K562 (cell line): ENCODE measurements around the gene NET1. TPM values are rescaled to one million over a fixed set of nuclear protein-coding genes. Genes with fewer than 3 reads are reported as not detected.

ENCODE experiments used
- BHLHE40 ChIP-seq: IDR thresholded peaks from 2 replicates; pipeline ENCODE4 v1.6.1; 2011; ENCODE audit warnings: low read length, improper control_type of control experiment
- CBX8 ChIP-seq: fragments of 200-600 bp; sonication (generic); IDR thresholded peaks from 2 replicates; pipeline ENCODE4 v1.6.1; 2012; ENCODE audit warnings: borderline replicate concordance, mixed run types, low read depth, mild to moderate bottlenecking, moderate library complexity, mixed read lengths, low read length, control low read depth, inconsistent platforms; ENCODE audit not compliant: poor library complexity, severe bottlenecking; ENCODE audit errors: extremely low read depth
- EP400 ChIP-seq: fragments of 450-650 bp; IDR thresholded peaks from 2 replicates; pipeline ENCODE4 v1.6.1; 2017; ENCODE audit warnings: antibody characterized with exemption, mild to moderate bottlenecking, moderate library complexity
- ERF ChIP-seq: fragments of 450-650 bp; formaldehyde crosslinking; IDR thresholded peaks from 2 replicates; pipeline ENCODE4 v1.4.0; 2020; ENCODE audit warnings: mild to moderate bottlenecking, mixed read lengths
- ILF3 ChIP-seq: fragments of 450-650 bp; IDR thresholded peaks from 2 replicates; pipeline ENCODE4 v1.6.1; 2018; ENCODE audit warnings: antibody characterized with exemption, mild to moderate bottlenecking, moderate library complexity, borderline replicate concordance
- KHSRP ChIP-seq: fragments of 450-650 bp; IDR thresholded peaks from 2 replicates; pipeline ENCODE4 v1.6.1; 2017
- LCOR ChIP-seq: sonication (generic); formaldehyde crosslinking; IDR thresholded peaks from 2 replicates; pipeline ENCODE4 v1.8.0; 2022; ENCODE audit warnings: mild to moderate bottlenecking, missing genetic modification reagents
- MBD2 ChIP-seq: sonication (generic); IDR thresholded peaks from 2 replicates; pipeline ENCODE4 v1.6.1; 2016; ENCODE audit warnings: low read depth, borderline replicate concordance
- MCM3 ChIP-seq: fragments of 450-650 bp; IDR thresholded peaks from 2 replicates; pipeline ENCODE4 v1.6.1; 2016
- PHF20 ChIP-seq: fragments of 450-650 bp; IDR thresholded peaks from 2 replicates; pipeline ENCODE4 v1.6.1; 2018; ENCODE audit not compliant: partially characterized antibody
- POLR2H ChIP-seq: IDR thresholded peaks from 2 replicates; pipeline ENCODE4 v1.6.1; 2016; ENCODE audit warnings: missing genetic modification characterization, low read depth, mild to moderate bottlenecking, control low read depth, missing compliant biosample characterization, moderate library complexity
- TAF1 ChIP-seq: IDR thresholded peaks from 2 replicates; pipeline ENCODE4 v1.6.1; 2011; ENCODE audit warnings: mild to moderate bottlenecking, low read length, moderate library complexity; ENCODE audit not compliant: insufficient read depth, control insufficient read depth, severe bottlenecking; ENCODE audit errors: extremely low read depth
- TCF7 ChIP-seq: sonication (generic); IDR thresholded peaks from 2 replicates; pipeline ENCODE4 v1.6.1; 2016; ENCODE audit warnings: antibody characterized with exemption, borderline replicate concordance
- ZNF165 ChIP-seq: fragments of 250-450 bp; sonication (Bioruptor Pico); IDR thresholded peaks from 2 replicates; pipeline ENCODE4 v1.4.0; 2020; ENCODE audit warnings: borderline replicate concordance
- ZNF217 ChIP-seq: sonication (generic); formaldehyde crosslinking; IDR thresholded peaks from 2 replicates; pipeline ENCODE4 v1.8.0; 2022; ENCODE audit warnings: mild to moderate bottlenecking, missing genetic modification reagents
- ZNF41 ChIP-seq: fragments of 250-450 bp; sonication (Bioruptor Pico); conservative IDR thresholded peaks from 2 replicates; pipeline ENCODE4 v1.4.0; 2020; ENCODE audit warnings: mild to moderate bottlenecking
- polyA plus RNA-seq, 8 experiments: library from polyadenylated mRNA; depleted of rRNA in 4 of 8; stranded (reverse) in 5 of 8; unstranded in 3 of 8; fragments of >200 nt; fragmentation: Nextera tagmentation in 2 of 8; fragmentation: Illumina TruSeq in 1 of 8; extraction: Ambion mirVana in 2 of 8; extraction: Trizol in 1 of 8; gene quantifications; 2 replicates each; pipeline versions ENCODE4 v1.2.1 to v1.2.3, GENCODE V29; 2011 to 2014; ENCODE audit warnings: inconsistent platforms in 1 of 8, missing spikeins in 1 of 8
- total RNA-seq, 7 experiments: library from RNA; depleted of rRNA in 6 of 7; stranded (reverse); fragments of >200 nt in 6 of 7; fragmentation: Illumina TruSeq in 2 of 7; extraction: Trizol in 2 of 7; gene quantifications; 2 replicates each; pipeline versions ENCODE4 v1.2.1 to v1.2.3, GENCODE V29; 2011 to 2021; ENCODE audit warnings: low replicate concordance in 1 of 7
- TF ChIP-seq, protein P1 (sequence below): fragments of 250-450 bp; sonication (Bioruptor Pico); IDR thresholded peaks from 2 replicates; pipeline ENCODE4 v1.4.0; 2020; ENCODE audit warnings: mild to moderate bottlenecking, moderate library complexity
- TF ChIP-seq, protein P2 (sequence below), 2 experiments: fragments of 450-650 bp in 1 of 2; sonication (generic) in 1 of 2; formaldehyde crosslinking; conservative IDR thresholded peaks; 2 replicates each; pipeline versions ENCODE4 v1.4.0 to v1.8.1; 2020 to 2022; ENCODE audit warnings: mild to moderate bottlenecking in 1 of 2, missing genetic modification reagents in 1 of 2
- TF ChIP-seq, protein P3 (sequence below): fragments of 250-450 bp; sonication (Bioruptor Pico); IDR thresholded peaks from 2 replicates; pipeline ENCODE4 v1.4.0; 2020; ENCODE audit warnings: mild to moderate bottlenecking, moderate library complexity
- TF ChIP-seq, protein P4 (sequence below): fragments of 450-650 bp; IDR thresholded peaks from 2 replicates; pipeline ENCODE4 v1.7.1; 2018; ENCODE audit warnings: mild to moderate bottlenecking, low read depth; ENCODE audit not compliant: partially characterized antibody

Gene NET1
- total and polyA plus RNA-seq, 9 of the 15 experiments (the other 6 are each of a cell fraction or from before 2014, with no cell fraction given) = 47.4 to 258 (median 106) TPM

DNA sequence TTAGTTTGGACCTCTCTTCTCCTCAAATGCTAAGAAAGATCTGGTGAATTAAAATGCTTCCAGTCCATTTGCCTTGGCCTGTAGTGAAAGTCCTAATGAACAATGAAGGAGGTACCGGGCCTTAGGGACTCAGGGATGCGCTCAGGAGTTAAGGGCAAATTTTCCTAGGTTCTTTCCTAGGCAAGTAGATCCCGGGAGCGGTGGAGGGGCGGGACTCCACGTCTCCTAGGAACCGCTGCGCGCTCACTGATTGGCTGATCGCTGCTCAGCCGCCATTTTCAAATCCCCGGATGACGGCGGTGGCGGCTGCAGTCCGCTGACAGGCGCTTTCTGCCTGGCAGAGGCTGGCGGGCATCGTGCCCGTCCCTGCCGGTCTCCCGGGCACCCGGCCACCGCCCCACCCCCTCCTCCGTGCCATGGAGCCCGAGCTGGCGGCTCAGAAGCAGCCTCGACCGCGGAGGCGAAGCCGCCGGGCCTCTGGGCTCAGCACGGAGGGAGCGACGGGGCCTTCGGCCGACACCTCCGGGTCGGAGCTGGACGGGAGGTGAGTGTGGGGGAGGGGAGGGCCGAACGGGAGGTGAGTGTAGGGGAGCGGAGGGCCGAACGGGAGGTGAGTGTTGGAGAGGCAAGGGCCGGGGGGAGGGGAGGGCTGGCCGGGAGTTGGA, at the start of gene NET1 (continued):
- TF ChIP-seq, protein P1, sequence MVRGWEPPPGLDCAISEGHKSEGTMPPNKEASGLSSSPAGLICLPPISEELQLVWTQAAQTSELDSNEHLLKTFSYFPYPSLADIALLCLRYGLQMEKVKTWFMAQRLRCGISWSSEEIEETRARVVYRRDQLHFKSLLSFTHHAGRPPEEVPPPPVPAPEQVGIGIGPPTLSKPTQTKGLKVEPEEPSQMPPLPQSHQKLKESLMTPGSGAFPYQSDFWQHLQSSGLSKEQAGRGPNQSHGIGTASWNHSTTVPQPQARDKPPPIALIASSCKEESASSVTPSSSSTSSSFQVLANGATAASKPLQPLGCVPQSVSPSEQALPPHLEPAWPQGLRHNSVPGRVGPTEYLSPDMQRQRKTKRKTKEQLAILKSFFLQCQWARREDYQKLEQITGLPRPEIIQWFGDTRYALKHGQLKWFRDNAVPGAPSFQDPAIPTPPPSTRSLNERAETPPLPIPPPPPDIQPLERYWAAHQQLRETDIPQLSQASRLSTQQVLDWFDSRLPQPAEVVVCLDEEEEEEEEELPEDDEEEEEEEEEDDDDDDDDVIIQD = no peak
- TF ChIP-seq KHSRP = no peak
- TF ChIP-seq CBX8 = no peak
- TF ChIP-seq EP400 = peak; percentile 73
- TF ChIP-seq ZNF217 (CRISPR knock-in tag) = no peak
- no peak for TF ChIP-seq TCF7
- peak; percentile 51 for TF ChIP-seq PHF20
- TF ChIP-seq ZNF41 (CRISPR knock-in tag) = no peak
- no peak for TF ChIP-seq MCM3
- 0 out of 2 replicates have a peak, but pooled peaks have one; percentile 8 for TF ChIP-seq POLR2H (tag)
- TF ChIP-seq, protein P2, sequence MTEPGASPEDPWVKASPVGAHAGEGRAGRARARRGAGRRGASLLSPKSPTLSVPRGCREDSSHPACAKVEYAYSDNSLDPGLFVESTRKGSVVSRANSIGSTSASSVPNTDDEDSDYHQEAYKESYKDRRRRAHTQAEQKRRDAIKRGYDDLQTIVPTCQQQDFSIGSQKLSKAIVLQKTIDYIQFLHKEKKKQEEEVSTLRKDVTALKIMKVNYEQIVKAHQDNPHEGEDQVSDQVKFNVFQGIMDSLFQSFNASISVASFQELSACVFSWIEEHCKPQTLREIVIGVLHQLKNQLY (CRISPR knock-in tag; conservative IDR thresholded peaks at IDR 0.05) = no peak
- TF ChIP-seq ILF3 = no peak
- peak; percentile 77; the same call in 1 of the 2 replicates for TF ChIP-seq MBD2
- peak; percentile 39; the same call in 1 of the 2 replicates for TF ChIP-seq ERF (CRISPR knock-in tag)
- TF ChIP-seq LCOR (CRISPR knock-in tag) = 0 out of 2 replicates have a peak, but pooled peaks have one; percentile 52
- TF ChIP-seq BHLHE40 = no peak
- peak; percentile 50 for TF ChIP-seq TAF1
- TF ChIP-seq, protein P3, sequence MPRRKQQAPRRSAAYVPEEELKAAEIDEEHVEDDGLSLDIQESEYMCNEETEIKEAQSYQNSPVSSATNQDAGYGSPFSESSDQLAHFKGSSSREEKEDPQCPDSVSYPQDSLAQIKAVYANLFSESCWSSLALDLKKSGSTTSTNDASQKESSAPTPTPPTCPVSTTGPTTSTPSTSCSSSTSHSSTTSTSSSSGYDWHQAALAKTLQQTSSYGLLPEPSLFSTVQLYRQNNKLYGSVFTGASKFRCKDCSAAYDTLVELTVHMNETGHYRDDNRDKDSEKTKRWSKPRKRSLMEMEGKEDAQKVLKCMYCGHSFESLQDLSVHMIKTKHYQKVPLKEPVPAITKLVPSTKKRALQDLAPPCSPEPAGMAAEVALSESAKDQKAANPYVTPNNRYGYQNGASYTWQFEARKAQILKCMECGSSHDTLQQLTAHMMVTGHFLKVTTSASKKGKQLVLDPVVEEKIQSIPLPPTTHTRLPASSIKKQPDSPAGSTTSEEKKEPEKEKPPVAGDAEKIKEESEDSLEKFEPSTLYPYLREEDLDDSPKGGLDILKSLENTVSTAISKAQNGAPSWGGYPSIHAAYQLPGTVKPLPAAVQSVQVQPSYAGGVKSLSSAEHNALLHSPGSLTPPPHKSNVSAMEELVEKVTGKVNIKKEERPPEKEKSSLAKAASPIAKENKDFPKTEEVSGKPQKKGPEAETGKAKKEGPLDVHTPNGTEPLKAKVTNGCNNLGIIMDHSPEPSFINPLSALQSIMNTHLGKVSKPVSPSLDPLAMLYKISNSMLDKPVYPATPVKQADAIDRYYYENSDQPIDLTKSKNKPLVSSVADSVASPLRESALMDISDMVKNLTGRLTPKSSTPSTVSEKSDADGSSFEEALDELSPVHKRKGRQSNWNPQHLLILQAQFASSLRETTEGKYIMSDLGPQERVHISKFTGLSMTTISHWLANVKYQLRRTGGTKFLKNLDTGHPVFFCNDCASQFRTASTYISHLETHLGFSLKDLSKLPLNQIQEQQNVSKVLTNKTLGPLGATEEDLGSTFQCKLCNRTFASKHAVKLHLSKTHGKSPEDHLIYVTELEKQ (CRISPR knock-in tag) = no peak
- TF ChIP-seq, protein P4, sequence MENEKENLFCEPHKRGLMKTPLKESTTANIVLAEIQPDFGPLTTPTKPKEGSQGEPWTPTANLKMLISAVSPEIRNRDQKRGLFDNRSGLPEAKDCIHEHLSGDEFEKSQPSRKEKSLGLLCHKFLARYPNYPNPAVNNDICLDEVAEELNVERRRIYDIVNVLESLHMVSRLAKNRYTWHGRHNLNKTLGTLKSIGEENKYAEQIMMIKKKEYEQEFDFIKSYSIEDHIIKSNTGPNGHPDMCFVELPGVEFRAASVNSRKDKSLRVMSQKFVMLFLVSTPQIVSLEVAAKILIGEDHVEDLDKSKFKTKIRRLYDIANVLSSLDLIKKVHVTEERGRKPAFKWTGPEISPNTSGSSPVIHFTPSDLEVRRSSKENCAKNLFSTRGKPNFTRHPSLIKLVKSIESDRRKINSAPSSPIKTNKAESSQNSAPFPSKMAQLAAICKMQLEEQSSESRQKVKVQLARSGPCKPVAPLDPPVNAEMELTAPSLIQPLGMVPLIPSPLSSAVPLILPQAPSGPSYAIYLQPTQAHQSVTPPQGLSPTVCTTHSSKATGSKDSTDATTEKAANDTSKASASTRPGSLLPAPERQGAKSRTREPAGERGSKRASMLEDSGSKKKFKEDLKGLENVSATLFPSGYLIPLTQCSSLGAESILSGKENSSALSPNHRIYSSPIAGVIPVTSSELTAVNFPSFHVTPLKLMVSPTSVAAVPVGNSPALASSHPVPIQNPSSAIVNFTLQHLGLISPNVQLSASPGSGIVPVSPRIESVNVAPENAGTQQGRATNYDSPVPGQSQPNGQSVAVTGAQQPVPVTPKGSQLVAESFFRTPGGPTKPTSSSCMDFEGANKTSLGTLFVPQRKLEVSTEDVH = no peak
- TF ChIP-seq ZNF165 (CRISPR knock-in tag) = no peak
